Parathyroid adenoma (tissue), 2 donors: Measurements from ENCODE around the gene BBC3.

Experiments
- H2AFZ ChIP-seq: fragments of 300-600 bp; sonication (generic); one replicate; pipeline ENCODE4 v1.7.0; 2017; ENCODE audit warnings: antibody characterized with exemption, mild to moderate bottlenecking
- H3K27ac ChIP-seq: fragments of 300-600 bp; sonication (generic); one replicate; pipeline ENCODE4 v1.7.0; 2017
- H3K27me3 ChIP-seq: fragments of 300-600 bp; sonication (generic); one replicate; pipeline ENCODE4 v1.7.0; 2017; ENCODE audit warnings: low read length; ENCODE audit not compliant: control insufficient read depth, insufficient read depth
- H3K36me3 ChIP-seq: fragments of 300-600 bp; sonication (generic); one replicate; pipeline ENCODE4 v1.7.0; 2017; ENCODE audit warnings: low read length; ENCODE audit not compliant: control insufficient read depth, insufficient read depth
- H3K4me1 ChIP-seq: fragments of 300-600 bp; sonication (generic); one replicate; pipeline ENCODE4 v1.7.0; 2017; ENCODE audit warnings: control low read depth
- H3K4me2 ChIP-seq: fragments of 300-600 bp; sonication (generic); one replicate; pipeline ENCODE4 v1.7.0; 2017; ENCODE audit warnings: low read length
- H3K4me3 ChIP-seq: fragments of 300-600 bp; sonication (generic); one replicate; pipeline ENCODE4 v1.7.0; 2017; ENCODE audit warnings: low read depth, low read length
- H3K79me2 ChIP-seq: fragments of 300-600 bp; sonication (generic); one replicate; pipeline ENCODE4 v1.7.0; 2017; ENCODE audit warnings: control low read depth
- H3K9ac ChIP-seq: fragments of 300-600 bp; sonication (generic); one replicate; pipeline ENCODE4 v1.7.0; 2017; ENCODE audit warnings: mild to moderate bottlenecking
- H3K9me3 ChIP-seq: fragments of 300-600 bp; sonication (generic); one replicate; pipeline ENCODE4 v1.7.0; 2017; ENCODE audit warnings: low read length; ENCODE audit not compliant: control insufficient read depth
- TF ChIP-seq, protein P1 (sequence below): fragments of 300-600 bp; sonication (generic); IDR thresholded peaks from one replicate; pipeline ENCODE4 v1.7.0; 2017; ENCODE audit warnings: antibody characterized with exemption, mild to moderate bottlenecking
- donor health status: primary hyperparathyroidism.

The BBC3 gene

DNA sequence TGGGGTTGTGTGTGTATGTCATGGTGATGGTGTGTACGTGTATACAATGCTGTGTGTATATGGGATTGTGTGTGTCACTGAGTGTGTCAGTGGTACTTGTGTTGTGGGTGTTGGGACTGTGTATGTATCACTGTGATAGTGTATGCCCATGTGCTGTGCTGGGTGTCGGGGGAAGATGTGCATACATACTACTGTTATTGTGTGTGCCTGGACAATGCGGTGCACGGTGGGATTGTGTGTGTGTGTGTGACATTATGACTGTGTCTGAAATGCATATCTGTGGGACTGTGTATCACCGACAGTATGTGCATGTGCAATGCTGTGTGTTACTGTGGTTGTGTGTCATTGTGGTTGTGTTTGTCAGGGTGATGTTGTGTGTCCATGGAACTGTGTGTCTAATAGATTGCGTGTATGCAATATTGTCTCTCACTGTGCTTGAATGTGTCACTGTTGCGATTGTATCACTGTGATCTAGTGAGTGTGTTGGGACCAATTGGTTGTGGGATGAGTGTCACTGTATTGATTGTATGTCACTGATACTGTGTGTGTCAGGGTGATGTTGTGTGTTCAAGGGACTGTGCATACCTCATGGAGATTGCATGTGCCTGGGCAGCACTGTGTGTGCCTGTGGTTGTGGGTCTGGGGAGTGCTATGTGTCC, 11.0 kb upstream of the BBC3 start:
- H3K4me2 ChIP-seq = no peak overlapping the region
- H3K27ac ChIP-seq = no peak overlapping the region
- H3K79me2 ChIP-seq = no peaks in the 10 kb centered on the region
- no peak overlapping the region for H3K4me3 ChIP-seq
- TF ChIP-seq, protein P1, sequence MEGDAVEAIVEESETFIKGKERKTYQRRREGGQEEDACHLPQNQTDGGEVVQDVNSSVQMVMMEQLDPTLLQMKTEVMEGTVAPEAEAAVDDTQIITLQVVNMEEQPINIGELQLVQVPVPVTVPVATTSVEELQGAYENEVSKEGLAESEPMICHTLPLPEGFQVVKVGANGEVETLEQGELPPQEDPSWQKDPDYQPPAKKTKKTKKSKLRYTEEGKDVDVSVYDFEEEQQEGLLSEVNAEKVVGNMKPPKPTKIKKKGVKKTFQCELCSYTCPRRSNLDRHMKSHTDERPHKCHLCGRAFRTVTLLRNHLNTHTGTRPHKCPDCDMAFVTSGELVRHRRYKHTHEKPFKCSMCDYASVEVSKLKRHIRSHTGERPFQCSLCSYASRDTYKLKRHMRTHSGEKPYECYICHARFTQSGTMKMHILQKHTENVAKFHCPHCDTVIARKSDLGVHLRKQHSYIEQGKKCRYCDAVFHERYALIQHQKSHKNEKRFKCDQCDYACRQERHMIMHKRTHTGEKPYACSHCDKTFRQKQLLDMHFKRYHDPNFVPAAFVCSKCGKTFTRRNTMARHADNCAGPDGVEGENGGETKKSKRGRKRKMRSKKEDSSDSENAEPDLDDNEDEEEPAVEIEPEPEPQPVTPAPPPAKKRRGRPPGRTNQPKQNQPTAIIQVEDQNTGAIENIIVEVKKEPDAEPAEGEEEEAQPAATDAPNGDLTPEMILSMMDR = no peak
- no peak overlapping the region for H3K9ac ChIP-seq
- peaks cover 12% of the 10 kb centered on the region for H3K4me1 ChIP-seq
- no peaks in the 10 kb centered on the region for H3K27me3 ChIP-seq
- H3K36me3 ChIP-seq = no peaks in the 10 kb centered on the region
- no peak overlapping the region for H2AFZ ChIP-seq
- no peaks in the 10 kb centered on the region for H3K9me3 ChIP-seq

DNA sequence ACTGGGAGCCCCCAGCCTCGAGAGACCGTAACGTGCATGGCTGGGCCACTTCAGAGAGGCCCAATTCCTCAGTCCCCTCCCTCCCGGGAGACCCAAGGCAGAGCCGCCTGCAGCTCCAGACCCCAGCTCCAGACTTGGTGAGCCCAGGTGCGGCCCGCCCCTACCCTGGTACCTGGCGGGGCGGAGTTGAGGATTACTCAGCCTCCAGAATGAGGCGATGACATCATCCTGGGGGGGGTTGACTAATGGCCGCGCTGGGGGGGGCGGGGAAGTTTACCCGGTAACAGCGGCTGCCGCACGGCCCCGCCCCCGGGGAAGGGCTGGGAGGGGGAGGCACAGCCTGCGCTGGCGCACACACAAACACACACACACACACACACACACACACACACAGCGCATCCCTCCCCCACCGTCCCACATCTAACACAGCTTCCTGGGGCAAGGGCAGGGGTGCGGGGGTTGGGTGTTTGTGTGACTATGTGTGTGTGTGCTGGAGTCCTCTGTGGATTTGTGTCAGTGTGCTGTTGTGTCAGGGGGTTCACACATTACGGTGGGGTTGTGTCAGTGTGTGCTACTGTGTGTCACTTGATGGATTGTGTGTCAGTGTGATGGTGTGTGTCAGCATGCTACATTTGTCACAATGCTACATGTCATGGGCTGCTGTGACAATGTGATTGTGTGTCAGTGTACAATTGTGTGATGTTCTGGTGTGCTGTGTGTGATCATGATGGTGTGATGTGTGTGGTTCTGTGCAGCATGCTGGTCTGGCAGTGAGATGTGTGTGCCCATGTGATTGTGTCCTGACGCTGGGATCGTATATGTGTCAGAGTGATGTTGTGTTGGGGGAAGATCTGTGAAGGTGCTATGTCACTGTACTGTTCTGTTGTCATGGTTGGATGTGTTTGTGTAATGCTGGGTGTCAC, 10.3 kb upstream of the BBC3 start:
- H3K9ac ChIP-seq = no peak overlapping the region
- peak overlapping the region; percentile 42 for H3K4me3 ChIP-seq
- no peaks in the 10 kb centered on the region for H3K36me3 ChIP-seq
- TF ChIP-seq, protein P1 = no peak
- H3K79me2 ChIP-seq = no peaks in the 10 kb centered on the region
- peaks cover 12% of the 10 kb centered on the region for H3K4me1 ChIP-seq
- peak overlapping the region; percentile 38 for H2AFZ ChIP-seq
- H3K27ac ChIP-seq = no peak overlapping the region
- peak overlapping the region; percentile 36 for H3K4me2 ChIP-seq
- H3K9me3 ChIP-seq = no peaks in the 10 kb centered on the region
- no peaks in the 10 kb centered on the region for H3K27me3 ChIP-seq

DNA sequence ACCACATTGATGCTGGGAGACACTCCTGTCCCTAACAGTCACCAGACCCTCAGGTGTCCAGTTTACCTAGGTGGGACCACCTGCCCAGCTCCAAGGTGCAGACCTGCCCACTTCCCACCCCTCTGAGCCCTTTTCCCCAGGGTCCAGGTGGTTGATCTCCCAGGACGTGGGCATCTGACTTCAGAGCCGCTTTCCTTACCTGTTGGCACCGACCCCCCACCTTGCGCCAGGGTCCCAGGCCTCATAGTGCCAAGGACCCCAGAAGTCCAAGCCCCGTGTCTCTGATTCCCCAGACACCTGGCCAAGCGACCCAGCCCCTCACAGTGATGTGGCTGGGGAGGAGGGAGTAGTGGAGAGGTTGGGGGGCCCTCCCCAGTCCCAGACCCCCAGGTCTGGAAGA, 9.6 kb upstream of the BBC3 start:
- Histone ChIP-seq H3K9me3 (no peaks in the 10 kb centered on the region), H3K4me3 (no peak overlapping the region), H3K36me3 (no peaks in the 10 kb centered on the region), H3K27me3 (no peaks in the 10 kb centered on the region), H3K27ac (no peak overlapping the region), H3K4me1 (peaks cover 12% of the 10 kb centered on the region), H3K79me2 (no peaks in the 10 kb centered on the region), H3K9ac (no peak overlapping the region), H2AFZ (no peak overlapping the region), H3K4me2 (peak overlapping the region; percentile 36)
- TF ChIP-seq, protein P1 = no peak

DNA sequence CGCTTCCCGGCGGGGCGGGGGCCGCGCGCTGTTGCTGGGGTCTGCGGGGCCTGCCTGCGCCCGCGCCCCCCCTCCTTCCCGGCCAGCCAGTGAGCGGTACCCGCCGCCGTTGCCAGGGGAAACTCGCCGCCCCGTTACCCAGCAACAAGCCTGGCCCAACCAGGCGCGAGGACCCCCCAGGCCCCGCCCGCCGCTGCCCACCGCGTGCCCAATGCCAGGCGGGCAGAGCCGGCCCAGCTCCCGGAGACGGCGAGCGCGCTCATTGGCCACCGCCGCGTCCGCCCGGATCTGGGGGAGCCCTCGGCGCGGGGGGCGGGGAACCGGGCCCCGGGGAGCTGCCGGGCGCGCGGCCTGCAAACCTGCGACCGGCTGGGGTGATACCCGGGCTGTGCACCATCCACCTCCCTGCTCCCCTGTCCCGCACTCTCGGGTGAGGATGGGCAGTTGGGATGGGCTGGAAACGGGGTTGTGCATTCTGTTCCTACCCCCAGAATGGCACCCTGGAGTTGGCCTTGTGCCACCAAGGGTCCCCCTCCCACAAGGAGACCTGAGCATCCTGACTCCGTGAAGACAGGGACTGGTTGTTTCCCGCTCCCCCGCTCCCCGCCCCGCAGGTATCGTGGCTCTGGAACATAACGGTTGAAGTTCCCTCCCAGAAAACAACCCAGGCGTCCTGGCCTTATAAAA, 8.8 kb upstream of the BBC3 start:
- Histone ChIP-seq H3K4me2 (peak overlapping the region; percentile 57), H3K4me1 (peaks cover 12% of the 10 kb centered on the region), H3K27ac (no peak overlapping the region), H3K79me2 (no peaks in the 10 kb centered on the region), H3K4me3 (peak overlapping the region; percentile 27), H2AFZ (no peak overlapping the region), H3K27me3 (no peaks in the 10 kb centered on the region), H3K9ac (no peak overlapping the region), H3K9me3 (no peaks in the 10 kb centered on the region), H3K36me3 (no peaks in the 10 kb centered on the region)
- TF ChIP-seq, protein P1 = no peak
